Measurements from ENCODE around the gene MRPS18A.

The MRPS18A gene

DNA sequence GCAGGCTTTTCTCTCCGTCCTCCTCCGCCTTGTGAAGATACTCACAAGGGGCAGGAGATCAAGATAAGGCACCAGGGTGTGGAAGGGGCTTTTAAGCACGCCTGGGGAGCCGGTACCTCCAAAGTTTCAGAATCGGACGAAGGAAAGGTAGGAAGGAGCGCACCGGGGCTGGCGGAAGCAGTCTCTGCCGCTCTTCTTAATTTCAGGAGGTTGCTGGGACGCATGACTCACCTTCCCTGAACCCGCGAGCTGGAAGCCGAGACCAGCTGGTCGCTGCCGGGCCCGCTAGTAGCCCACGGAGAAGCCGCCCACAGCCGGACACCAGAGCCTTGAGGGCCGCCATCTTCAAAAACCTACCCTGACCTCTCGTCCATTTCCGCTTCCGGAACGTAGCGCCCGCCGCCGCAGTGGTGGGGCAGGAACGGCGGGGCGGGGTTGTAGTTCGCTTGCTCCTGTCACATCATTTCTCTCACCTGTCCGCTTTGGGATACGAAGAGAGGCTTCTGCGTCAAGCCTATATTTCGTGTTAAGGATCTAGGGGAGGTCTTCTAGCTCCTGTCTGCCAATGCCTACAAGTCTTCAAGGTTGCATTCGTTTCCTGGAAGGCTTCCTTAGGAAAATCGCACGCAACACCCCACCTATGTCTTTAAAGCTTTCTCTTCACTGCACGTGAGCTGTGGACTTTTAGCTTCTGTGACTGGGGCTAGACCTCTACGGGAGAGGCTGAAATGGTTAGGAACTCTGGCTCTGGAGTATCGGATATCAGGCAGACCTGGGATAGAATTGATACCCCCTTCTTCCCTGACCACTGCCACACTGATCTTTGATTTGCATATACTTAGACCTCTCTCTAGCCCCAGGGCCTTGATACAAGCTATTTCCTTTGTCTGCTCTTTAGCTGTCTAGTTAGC, at the start of gene MRPS18A:
Gene MRPS18A, minus strand, starts transcription at position 355 of the 911 bp plus-strand sequence. Its CDS starts 12 bp downstream, at position 343.
- peak; percentile 90 for DNase-seq

DNA sequence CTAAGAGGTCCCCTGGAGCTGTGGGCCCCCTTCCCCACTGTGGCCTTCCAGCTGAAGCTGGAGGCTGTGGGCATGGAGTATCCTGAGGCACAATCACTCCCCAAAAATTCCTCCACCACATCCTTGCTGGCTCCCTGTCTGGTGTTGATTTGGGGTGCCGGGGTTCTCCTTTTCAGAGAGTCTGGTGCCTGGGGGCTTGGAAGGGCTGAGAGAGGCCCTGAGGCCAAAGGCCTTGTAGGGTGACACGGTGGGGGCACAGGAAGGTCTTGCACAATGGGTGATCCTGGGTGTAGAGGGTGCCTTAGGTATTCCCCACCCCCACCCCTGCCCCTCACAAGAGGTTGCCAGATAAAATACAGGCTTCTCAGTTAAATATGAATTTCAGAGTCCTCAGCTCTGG, 49.3 kb upstream of the MRPS18A start:
- no peak for DNase-seq

DNA sequence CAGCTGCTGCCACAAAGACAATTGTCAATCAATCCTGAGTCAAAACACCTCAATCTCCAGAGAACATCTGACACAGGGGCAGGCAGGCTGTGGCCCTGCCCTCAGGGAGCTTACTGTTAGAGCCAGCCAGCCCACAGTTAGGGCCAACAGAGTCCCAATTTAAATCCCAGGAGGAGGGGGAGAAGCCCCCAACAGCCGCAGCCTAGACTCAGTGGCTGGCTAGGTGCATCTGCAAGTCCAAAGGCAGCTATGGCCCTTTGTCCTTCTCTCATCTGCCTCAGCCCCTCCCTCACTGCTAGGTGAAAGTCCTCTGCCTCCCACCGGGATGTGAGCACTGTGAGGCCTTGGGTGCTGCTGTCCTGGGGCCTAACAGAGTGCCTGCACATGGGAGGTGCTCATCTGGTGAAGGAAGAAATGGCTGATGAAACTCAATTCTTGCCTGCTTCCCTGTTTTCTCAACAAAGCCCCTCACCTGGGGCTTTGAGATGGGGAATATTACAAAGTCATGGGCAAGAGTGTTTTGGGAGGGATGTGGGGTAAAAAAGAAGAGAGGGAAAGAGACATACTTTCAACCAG, 48.7 kb upstream of the MRPS18A start:
- DNase-seq: no peak

DNA sequence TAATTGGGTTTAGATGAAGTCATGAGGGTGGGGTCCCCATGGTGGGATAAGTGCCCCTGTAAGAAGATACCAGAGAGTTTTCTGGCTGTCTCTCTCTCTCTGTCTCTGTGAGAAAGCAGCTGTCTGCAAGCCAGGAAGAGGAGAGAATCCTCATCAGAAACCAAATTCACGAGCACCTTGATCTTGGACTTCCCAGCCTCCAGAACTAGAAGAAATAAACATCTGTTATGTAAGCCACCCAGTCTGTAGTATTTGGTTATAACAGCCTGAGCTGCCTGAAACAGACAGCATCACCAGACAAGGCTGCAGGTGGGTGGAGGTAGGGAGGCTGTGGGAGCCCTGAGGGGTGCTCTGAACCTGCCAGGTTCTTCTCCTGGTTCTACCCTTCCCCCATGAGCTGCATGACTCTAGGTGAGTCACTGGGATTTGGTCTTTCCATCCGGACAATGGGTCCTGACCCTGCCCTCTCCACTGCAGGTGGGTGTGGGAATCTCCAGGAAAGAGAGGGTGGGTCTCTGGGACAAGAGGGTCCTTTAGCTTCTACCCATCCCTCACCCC, 48.1 kb upstream of the MRPS18A start:
- DNase-seq: peak; percentile 29

DNA sequence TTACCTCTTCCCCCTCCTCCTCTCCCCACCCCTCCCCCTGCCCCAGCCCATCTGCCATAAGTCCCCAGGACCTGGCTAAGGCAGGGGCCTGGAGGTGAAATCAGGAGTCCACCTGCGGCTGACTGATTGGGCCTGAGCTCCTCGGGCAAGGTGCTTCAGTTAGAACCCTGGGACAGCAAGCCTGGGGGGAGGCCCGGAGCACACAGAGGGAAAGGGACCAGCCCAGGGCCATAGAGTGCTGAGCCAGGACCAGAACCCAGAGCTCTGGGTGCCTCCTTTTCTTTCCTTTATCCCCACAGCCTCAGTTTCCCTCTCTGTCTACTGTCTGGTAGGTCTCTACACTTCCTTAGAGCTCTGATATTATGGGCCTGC, 46.7 kb upstream of the MRPS18A start:
- DNase-seq: no peak

DNA sequence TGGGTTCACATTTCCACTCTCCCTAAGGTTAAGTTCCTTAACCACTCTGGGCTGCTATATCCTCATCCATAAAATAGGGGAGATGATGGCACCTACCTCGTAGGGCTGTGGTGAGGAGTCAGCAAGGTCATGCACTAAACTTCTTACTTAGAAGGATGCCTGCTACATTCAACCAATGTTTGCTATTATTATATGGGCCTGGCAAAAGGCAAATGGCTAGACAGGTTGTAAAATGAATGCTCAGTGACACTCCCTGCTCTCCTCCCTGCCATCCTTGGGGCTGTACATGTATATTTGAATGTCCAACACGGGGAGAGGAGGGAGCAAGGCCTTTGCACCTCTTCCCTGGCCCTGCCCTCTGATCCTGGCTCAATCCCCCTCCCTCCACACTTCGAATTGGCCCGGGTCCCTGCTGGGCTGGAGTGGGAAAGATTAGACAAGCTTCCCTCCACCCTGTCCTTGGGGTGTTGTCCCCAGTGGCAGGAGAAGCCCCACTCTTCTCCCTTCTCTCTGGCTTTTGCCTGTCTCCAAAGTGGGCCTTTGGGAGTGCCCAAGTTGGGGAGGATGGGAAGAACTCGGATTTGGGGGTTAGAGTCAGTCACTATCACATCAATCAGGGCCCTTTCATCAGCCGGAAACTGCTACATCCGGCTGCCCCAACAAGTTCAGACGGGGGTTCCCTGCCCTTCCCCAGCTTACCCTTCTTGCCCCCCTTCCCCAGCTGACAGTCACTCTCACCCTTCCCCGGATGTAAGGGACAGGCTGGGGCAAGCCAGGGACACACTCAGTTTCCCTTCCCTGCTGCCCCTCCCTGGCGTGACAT, 46.1 kb upstream of the MRPS18A start:
- DNase-seq: no peak

DNA sequence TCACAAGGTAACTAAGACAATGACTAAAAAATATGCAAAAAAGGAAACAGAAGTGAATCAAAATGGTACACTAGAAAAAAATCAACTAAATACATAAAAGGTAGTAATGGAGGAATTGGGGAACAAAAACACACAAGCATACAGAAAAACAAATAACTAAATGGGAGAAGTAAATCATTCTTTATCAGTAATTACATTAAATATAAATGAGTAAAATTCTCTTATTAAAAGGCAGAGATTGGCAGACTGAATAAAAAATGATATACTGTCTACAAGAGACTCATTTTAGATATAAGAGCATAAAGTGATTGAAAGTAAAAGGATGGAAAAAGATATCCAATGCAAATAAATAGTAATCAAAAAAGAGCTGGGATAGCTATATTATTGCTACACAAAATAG, 43.0 kb upstream of the MRPS18A start:
- no peak for DNase-seq

DNA sequence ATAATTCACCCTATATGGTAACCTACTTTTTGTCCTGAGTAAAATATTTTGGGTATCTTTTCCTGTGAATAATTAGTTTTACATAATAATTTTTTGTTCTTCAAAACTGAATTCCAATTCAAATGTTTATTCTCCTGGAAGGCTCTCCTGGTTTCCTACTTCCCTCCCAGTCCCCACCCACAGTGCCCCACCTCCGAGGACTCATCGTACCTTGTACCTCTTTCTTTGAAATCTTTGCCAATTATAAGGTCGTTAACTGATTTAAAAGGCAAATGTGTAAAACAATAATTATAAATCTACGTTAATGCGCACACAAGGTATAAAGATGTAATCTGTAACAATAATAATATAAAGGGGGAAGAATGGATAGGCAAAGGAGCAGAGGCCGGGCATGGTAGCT, 41.9 kb upstream of the MRPS18A start:
- no peak for DNase-seq

DNA sequence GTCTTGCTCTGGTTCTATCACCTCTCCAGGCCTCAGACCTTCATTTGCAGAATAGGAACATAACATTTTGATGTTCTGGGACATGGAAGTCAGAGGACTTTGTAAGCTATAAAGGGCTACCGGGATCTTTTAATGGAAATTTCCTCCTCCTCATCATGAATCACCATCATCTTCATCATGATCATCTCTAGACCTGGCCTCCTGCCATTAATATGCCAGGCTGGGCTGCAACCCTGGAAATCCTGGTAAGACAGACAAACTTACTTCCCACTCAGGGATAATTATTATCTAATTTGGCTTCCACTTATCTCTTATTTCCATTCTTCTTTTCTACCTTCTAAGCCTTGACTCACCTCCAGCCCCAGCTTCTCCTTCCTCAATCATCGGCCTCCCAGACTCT, 41.0 kb upstream of the MRPS18A start:
- DNase-seq: no peak

DNA sequence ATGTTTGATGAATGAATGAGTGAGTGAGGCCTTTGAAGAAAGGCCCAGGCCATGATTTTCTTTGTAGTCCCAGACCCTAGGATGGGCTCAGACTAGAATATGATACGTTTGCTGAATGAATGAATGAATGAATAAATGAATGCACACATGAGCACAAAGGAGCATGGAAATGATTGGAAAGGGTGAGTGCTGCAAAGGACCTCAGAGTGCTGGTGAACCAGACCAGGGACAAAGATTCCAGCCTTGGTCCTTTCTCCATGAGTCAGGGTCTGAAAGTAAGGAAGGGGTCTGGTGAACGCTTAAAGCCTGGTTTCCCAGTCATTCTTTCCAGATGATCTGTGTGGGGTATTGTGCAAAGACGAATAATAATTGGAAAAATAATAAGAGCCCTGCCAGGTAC, 40.0 kb upstream of the MRPS18A start:
- no peak for DNase-seq

DNA sequence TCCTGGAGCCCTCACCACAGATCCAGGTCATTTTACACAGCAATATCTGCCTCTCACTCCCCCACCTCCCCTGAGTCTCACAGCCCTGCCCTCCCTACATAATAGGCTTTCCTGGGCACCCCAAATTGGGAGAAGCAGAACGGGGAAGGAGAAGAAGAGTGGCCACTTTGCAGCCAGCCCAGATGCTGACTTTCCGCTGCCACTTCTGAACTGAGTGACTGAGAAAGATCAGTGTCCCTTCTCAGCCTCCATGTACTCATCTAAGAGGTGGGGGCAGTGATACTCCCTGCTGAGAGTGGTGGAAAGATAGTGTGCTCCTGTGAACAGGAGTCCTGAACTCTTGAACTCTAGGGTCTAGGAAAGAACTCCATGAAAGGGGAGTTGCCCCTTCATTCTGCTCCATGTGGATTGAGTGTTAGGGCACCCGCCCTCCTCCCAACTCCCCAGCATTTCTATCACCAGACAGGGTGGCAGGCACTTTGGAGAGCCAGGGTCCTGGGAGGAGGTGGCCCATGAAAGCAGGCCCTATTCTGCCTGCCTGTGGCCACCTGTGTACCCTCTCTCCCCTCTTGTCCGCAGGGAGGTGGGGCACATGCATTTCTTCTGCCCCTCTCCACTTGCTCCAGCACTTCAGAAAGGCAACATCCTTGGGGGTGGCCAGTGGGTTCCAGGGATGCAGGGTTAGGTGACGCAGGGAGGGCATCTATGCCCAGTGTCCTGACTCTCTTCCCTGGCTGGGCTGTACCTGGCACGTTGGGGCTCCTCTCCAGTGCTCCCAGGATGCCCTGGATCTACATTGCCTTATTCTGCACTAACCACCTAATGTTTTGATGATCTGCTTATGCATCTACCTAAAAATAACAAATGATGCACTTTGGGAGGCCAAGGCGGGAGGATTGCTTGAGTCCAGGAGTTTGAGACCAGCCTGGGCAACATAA, 38.3 kb upstream of the MRPS18A start:
- DNase-seq: no peak

DNA sequence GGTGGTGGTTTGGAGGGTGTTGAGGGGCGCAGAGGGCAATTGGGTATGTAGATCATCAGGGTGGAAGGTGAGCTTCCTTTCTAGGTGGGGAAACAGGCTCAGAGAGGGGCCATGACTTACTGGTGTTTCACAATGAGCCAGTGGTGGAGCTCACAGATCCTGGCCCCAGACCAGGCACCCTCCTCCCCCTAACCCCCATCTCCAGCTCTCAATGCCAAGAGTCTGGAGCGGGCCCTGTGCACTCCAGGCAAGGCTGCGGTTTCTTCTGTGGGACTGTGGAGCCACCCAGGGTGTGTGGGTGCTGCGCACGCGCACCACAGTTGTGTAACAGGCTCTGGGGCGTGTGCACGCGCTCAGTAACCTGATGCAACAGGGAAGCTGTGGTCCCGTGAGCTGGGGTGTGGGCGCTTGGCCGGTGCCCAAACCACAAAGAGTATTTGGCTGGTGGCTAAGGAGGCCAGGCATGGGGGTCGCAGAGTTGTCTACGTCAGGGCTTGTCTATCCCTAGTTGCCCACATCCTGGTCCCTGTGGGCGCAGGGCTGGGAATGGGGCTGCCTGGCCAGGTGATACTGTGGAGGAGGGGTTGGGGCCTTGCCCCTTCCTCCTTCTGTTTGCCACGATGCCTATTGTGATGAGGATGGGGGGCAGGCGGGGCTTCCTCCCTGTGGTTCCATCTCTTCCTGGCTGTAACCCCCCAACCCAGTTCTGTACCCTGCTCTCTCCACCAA, 37.5 kb upstream of the MRPS18A start:
- peak; percentile 90 for DNase-seq

DNA sequence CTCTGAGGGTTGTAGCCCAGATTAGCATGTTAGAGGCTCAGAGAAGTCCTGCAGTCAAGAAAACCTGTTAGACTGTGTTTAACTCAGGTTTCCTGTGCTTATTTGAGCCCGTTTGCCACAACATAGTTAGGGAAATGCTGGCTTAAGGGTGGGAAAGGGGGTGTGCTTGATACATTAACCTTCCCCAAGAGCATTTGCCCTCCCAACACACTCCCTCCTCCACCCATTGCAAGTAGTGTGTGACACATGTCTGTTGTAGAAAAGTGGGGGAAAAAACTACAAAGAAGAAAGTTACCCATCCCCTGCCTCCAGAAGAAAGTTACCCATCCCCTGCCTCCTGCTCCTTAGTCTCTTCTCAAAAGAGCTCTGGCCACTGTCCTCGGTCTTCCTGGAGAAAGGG, 36.8 kb upstream of the MRPS18A start:
- DNase-seq: no peak

DNA sequence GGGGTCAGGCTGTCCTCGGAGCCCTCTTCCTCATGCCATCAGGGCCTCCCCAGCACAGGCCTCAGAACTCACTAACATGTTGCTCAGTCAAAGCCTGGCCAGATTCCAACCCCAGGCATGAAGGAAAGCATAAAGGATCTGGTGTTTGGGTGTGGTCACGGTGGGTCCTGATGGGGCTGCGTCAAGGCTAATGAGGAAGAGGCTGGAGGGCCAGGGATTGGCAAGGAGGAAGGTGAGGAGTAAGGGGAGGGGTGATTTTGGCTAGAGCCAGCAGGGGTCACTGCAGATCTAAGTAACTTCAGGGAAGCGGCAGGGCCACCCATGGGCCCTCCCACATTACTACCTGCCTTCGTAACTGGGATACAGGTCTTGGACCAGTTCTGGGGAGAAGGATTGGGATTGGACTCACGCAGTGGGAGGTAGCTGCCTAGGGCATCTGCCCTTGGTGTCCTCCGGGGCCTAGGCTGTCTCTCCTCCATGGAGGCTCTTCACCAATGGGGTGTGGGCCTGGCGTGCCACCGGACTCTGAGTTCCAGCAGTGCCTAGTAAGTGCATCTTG, 36.2 kb upstream of the MRPS18A start:
- DNase-seq: peak; percentile 80

DNA sequence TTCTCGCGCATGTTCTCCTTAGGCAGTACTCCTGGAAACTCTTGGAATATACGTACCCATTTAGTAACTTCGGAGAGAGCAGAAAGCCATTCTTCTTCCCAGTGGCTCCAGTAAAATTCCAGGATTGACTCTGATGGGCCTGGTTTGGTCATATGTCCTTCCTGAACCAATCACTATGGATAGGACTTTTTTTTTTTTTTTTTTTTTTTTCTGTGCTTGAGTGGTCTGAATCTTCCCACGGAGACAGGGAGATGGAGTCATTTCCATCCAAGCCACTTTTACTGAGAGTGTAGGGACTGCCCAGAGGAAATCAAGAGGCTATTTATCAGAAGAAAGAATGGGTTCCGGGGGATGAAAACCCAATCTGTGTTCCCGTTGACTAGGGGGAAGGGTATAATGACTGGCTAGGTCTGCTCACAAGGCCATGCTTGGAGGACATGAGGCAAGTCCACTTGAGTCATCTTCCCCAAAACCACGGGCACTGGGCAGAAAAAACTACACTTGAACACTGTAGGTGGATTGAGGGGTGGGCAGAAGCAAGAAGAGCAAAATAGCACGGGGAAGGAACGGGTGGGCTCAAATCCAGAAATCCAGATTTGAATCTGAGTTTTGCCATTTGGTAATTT, 35.4 kb upstream of the MRPS18A start:
- DNase-seq: no peak

DNA sequence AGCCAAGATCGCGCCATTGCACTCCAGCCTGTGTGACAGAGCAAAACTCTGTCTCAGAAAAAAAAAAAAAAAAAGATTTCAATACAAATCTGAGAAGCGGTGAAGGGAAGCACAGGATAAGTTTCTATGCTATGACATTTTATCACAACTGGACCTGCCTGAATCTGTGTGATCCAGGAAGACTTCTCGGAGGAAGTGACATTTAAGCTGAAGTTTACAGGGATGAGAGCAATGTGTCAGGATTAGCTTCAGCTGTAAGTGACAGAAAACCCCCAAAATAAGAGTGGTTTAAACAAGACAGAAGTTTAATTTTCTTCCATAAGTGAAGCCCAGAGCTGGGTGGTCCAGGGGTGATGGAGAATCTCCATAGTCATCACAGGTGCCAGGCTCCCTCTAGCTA, 33.4 kb upstream of the MRPS18A start:
- no peak for DNase-seq

DNA sequence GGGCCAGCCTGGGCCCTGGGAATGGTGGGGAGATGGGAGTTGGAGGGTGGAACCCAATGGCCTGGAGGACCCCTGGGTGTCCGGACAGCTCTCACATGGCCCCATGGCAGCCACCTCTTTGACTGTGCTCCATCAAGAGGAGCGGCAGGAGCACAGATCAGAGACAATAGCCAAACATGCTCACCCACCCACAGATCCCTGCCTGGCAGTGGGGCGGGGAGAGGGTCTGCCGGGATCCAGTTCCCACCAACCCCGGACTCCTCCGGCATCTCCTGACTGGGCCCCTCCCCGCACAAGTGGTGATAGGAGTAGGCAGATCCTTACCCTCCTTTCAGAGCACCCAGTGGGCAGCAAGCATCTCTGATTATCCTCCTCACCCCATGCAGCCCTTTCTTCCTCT, 31.9 kb upstream of the MRPS18A start:
- DNase-seq: no peak

DNA sequence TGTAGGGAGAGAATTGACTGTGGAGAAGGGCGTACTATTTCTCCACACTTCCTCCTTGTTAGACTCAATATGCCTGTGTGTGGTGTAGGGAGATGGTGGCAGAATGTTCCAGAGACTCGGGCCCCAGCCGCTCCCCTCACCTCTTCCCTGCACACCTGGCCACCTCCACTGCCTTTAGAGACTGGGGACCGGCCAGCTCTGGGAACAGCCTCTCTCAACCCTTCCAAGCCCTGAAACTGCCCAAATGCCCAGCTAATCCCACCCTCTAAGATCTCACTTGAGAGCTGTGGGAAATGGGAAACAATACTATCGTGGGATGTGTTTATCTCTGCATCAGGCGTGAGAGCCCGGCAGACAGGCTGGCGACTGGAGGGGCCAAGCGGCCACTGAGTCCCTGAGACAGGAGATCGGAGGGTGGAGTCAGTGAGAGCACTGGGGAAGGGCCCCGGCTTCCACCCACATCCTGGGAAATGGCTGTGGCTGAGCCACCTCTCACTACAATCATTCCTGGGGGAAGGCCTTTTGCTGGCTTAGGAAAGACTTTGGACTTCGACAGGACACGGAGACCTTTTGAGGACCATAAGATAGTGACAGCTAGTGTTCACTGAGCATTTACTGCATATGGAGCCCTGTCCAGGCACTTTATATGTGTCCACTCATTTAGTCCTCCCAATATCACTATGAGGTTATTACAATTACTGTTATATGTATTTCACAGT, 31.0 kb upstream of the MRPS18A start:
- no peak for DNase-seq

DNA sequence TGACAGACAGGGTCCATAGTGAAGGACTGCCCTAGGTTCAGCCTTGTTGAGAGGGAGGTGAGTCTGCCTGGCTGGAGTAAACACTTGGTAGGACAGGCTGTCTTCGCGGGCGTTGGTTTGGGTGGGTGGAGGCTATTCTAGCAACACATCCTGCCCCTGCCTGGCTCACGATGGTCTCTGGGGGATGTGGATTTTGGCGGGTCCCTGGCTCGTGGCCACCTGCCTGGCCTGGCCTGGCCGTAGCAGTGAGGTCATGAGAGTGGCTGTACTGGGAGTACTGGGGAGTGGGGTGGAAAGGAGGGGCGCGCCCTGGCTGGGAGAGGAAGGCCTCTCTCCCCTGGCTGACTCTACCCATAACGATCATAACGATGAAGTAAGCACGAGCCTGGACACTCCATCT, 30.2 kb upstream of the MRPS18A start:
- no peak for DNase-seq

DNA sequence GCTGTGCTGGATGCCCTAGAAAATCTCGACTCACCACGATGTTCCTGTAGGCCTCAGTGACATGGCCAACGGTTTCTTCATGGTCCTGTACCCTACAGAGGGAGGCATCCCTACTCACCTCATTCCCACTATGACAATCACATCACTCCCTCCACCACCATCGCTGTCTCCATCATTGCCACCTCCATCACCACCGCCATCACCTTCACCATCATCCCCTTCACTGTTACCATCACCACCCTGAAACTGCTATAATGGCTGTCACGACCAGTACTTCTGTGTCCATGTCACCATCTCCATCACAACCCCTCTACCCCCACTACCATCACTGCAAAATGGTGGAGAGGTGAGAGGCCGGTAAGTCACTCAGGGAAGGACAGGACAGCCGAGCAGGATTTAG, 29.8 kb upstream of the MRPS18A start:
- DNase-seq: no peak

Measured in activated CD8-positive, alpha-beta memory T cell treated with anti-CD3 and anti-CD28 coated beads, Interleukin-2, amount 50 U/mL, for 48 hours (primary cell).